Measurements from ENCODE around the gene ABCB1.

Gene ABCB1

GRCh38 chr7:87598234-87599009 is 2.3 kb downstream of the ABCB1 start:
- no peak overlapping the region for H3K4me3 ChIP-seq (ENCODE audit: low read length)
- H3K9ac ChIP-seq (ENCODE audit: low read length), result no peak overlapping the region
- H3K4me2 ChIP-seq (ENCODE audit: low read length), result no peak overlapping the region
- peaks cover 8% of the 10 kb centered on the region for H3K4me1 ChIP-seq (ENCODE audit: low read length)
- no peaks in the 10 kb centered on the region for H3K27me3 ChIP-seq (ENCODE audit: low read depth, low read length)
- no peaks in the 10 kb centered on the region for H3K79me2 ChIP-seq (ENCODE audit: low read length)
- no peaks in the 10 kb centered on the region for H4K20me1 ChIP-seq (ENCODE audit: insufficient read depth, low read length)
- H3K36me3 ChIP-seq (replicated peaks; ENCODE audit: low read depth, low read length), result no peaks in the 10 kb centered on the region
- H3K9me3 ChIP-seq (ENCODE audit: insufficient read depth, low read length), result no peaks in the 10 kb centered on the region
- TF ChIP-seq, protein P1, sequence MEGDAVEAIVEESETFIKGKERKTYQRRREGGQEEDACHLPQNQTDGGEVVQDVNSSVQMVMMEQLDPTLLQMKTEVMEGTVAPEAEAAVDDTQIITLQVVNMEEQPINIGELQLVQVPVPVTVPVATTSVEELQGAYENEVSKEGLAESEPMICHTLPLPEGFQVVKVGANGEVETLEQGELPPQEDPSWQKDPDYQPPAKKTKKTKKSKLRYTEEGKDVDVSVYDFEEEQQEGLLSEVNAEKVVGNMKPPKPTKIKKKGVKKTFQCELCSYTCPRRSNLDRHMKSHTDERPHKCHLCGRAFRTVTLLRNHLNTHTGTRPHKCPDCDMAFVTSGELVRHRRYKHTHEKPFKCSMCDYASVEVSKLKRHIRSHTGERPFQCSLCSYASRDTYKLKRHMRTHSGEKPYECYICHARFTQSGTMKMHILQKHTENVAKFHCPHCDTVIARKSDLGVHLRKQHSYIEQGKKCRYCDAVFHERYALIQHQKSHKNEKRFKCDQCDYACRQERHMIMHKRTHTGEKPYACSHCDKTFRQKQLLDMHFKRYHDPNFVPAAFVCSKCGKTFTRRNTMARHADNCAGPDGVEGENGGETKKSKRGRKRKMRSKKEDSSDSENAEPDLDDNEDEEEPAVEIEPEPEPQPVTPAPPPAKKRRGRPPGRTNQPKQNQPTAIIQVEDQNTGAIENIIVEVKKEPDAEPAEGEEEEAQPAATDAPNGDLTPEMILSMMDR (IDR thresholded peaks at IDR 0.05; ENCODE audit: low read depth, low read length), result no peak
- TF ChIP-seq EZH2phosphoT487 (IDR thresholded peaks at IDR 0.05; ENCODE audit: low read depth), result no peak
- H3K27ac ChIP-seq (ENCODE audit: low read length), result no peak overlapping the region
- H2AFZ ChIP-seq (ENCODE audit: low read depth, low read length), result no peak overlapping the region

- Histone ChIP-seq H4K20me1 (ENCODE audit: insufficient read depth, low read length) (no peaks in the 10 kb centered on the region), H3K9me3 (ENCODE audit: insufficient read depth, low read length) (no peaks in the 10 kb centered on the region), H3K79me2 (ENCODE audit: low read length) (no peaks in the 10 kb centered on the region), H3K9ac (ENCODE audit: low read length) (no peak overlapping the region), H3K4me2 (ENCODE audit: low read length) (no peak overlapping the region), H3K4me1 (ENCODE audit: low read length) (peaks cover 8% of the 10 kb centered on the region), H3K36me3 (replicated peaks; ENCODE audit: low read depth, low read length) (no peaks in the 10 kb centered on the region), H3K27ac (ENCODE audit: low read length) (no peak overlapping the region), H3K4me3 (ENCODE audit: low read length) (no peak overlapping the region), H2AFZ (ENCODE audit: low read depth, low read length) (no peak overlapping the region), H3K27me3 (ENCODE audit: low read depth, low read length) (no peaks in the 10 kb centered on the region)
- TF ChIP-seq EZH2phosphoT487 (IDR thresholded peaks at IDR 0.05; ENCODE audit: low read depth), result no peak
- TF ChIP-seq, protein P1 (IDR thresholded peaks at IDR 0.05; ENCODE audit: low read depth, low read length), result no peak
Measured at GRCh38 chr7:87596696-87597095, 4.0 kb downstream of the ABCB1 start.

DNA sequence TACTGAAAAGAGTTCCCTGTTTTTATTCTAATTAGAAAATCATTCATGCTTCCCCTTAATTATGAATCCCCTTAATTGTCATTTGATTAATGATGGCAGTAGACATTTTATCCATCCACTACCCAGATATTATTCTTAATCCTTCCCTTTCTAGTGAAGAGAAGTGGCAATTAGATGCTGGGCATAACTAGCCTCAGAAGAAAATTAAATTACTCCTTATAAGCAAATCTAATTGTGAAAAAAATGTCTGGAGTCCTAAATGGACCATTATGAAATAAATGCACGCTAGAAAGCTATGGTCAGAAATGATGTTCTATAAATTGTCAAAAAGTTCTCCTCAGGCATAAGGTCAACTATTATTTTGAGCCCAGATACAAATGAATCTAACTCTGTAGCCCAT is 4.5 kb downstream of the ABCB1 start:
- no peaks in the 10 kb centered on the region for H3K9me3 ChIP-seq (ENCODE audit: insufficient read depth, low read length)
- no peak overlapping the region for H3K4me3 ChIP-seq (ENCODE audit: low read length)
- no peak overlapping the region for H2AFZ ChIP-seq (ENCODE audit: low read depth, low read length)
- peaks cover 8% of the 10 kb centered on the region for H3K4me1 ChIP-seq (ENCODE audit: low read length)
- no peaks in the 10 kb centered on the region for H4K20me1 ChIP-seq (ENCODE audit: insufficient read depth, low read length)
- no peak overlapping the region for H3K9ac ChIP-seq (ENCODE audit: low read length)
- H3K27ac ChIP-seq (ENCODE audit: low read length), result no peak overlapping the region
- no peaks in the 10 kb centered on the region for H3K27me3 ChIP-seq (ENCODE audit: low read depth, low read length)
- H3K4me2 ChIP-seq (ENCODE audit: low read length), result no peak overlapping the region
- H3K36me3 ChIP-seq (replicated peaks; ENCODE audit: low read depth, low read length), result no peaks in the 10 kb centered on the region
- H3K79me2 ChIP-seq (ENCODE audit: low read length), result no peaks in the 10 kb centered on the region
- TF ChIP-seq, protein P1 (IDR thresholded peaks at IDR 0.05; ENCODE audit: low read depth, low read length), result no peak
- TF ChIP-seq EZH2phosphoT487 (IDR thresholded peaks at IDR 0.05; ENCODE audit: low read depth), result no peak

GRCh38 chr7:87592300-87592699 is 8.4 kb downstream of the ABCB1 start:
- Histone ChIP-seq H3K9ac (ENCODE audit: low read length) (no peak overlapping the region), H3K27ac (ENCODE audit: low read length) (no peak overlapping the region), H3K79me2 (ENCODE audit: low read length) (no peaks in the 10 kb centered on the region), H3K4me1 (ENCODE audit: low read length) (no peaks in the 10 kb centered on the region), H2AFZ (ENCODE audit: low read depth, low read length) (no peak overlapping the region), H3K27me3 (ENCODE audit: low read depth, low read length) (no peaks in the 10 kb centered on the region), H3K36me3 (replicated peaks; ENCODE audit: low read depth, low read length) (no peaks in the 10 kb centered on the region), H3K4me2 (ENCODE audit: low read length) (no peak overlapping the region), H4K20me1 (ENCODE audit: insufficient read depth, low read length) (no peaks in the 10 kb centered on the region), H3K4me3 (ENCODE audit: low read length) (no peak overlapping the region), H3K9me3 (ENCODE audit: insufficient read depth, low read length) (no peaks in the 10 kb centered on the region)
- TF ChIP-seq, protein P1 (IDR thresholded peaks at IDR 0.05; ENCODE audit: low read depth, low read length), result no peak
- no peak for TF ChIP-seq EZH2phosphoT487 (IDR thresholded peaks at IDR 0.05; ENCODE audit: low read depth)
